HFF-Myc (cell line): ENCODE measurements around the gene DNMT1.

Experiments used
- DNase-seq: peaks from one replicate; pipeline ENCODE4 v3.0.0-alpha.2; 2011; ENCODE audit warnings: low read depth; ENCODE audit errors: extremely low read depth
- H3K4me3 ChIP-seq: replicated peaks from 2 replicates; pipeline ENCODE4 v1.5.1; 2011; ENCODE audit warnings: low read depth, mild to moderate bottlenecking, control low read depth, low read length
- CTCF ChIP-seq: IDR thresholded peaks from 2 replicates; pipeline ENCODE4 v1.5.1; 2012; ENCODE audit warnings: mild to moderate bottlenecking, low read depth, low read length, control low read depth; ENCODE audit errors: missing control alignments

The DNMT1 gene

GRCh38 chr19:10137751-10138682 is 56.7 kb downstream of the DNMT1 start:
- TF ChIP-seq CTCF: no peak
- DNase-seq: no peak
- no peak overlapping the region for H3K4me3 ChIP-seq

- no peak overlapping the region for H3K4me3 ChIP-seq
- TF ChIP-seq CTCF: no peak
- DNase-seq: no peak
Observed at GRCh38 chr19:10136936-10137335, 57.8 kb downstream of the DNMT1 start.

GRCh38 chr19:10135551-10136334 is 59.0 kb downstream of the DNMT1 start:
- no peak for DNase-seq
- H3K4me3 ChIP-seq: no peak overlapping the region
- TF ChIP-seq CTCF: no peak

GRCh38 chr19:10134040-10134439 is 60.7 kb downstream of the DNMT1 start:
- TF ChIP-seq CTCF: no peak
- DNase-seq: no peak
- no peak overlapping the region for H3K4me3 ChIP-seq

- TF ChIP-seq CTCF: no peak
- no peak for DNase-seq
- no peak overlapping the region for H3K4me3 ChIP-seq
Observed at GRCh38 chr19:10133596-10133995, 61.2 kb downstream of the DNMT1 start.

- no peak overlapping the region for H3K4me3 ChIP-seq
- TF ChIP-seq CTCF: no peak
- no peak for DNase-seq
Observed at GRCh38 chr19:10132905-10133304, 61.8 kb downstream of the DNMT1 start.
